ENCODE results near the gene ATP6AP2. TPM values are rescaled to one million over a fixed set of nuclear protein-coding genes. Genes with fewer than 3 reads are reported as not detected.

ATP6AP2 gene
- total and polyA plus RNA-seq, 2 of the 8 experiments (the other 6 are each of a cell fraction or from before 2014, with no cell fraction given), result 66.0 to 86.2 TPM

- Histone ChIP-seq H4K91ac (replicated peaks; ENCODE audit: insufficient read length, low read length) (no peak overlapping the region), H2AK5ac (ENCODE audit: low read depth, low read length) (no peak overlapping the region), H3K4me3 (ENCODE audit: extremely low read depth in 1 of 4, insufficient read depth in 2 of 4, low read depth in 3 of 4, low read length in 4 of 4) (no peak overlapping the region), H3K27ac (ENCODE audit: low read depth, low read length) (no peak overlapping the region), H3K9ac (replicated peaks in 1 of 4; ENCODE audit: extremely low read depth in 1 of 4, low read depth in 3 of 4, low read length in 3 of 4) (no peak overlapping the region), H3K23ac (ENCODE audit: insufficient read length) (no peak overlapping the region), H3K14ac (ENCODE audit: insufficient read length) (no peak overlapping the region), H3K23me2 (ENCODE audit: low read depth, low read length) (peaks cover 5% of the 10 kb centered on the region), H2BK12ac (ENCODE audit: low read depth, low read length) (no peak overlapping the region), H4K5ac (ENCODE audit: insufficient read length, low read depth, low read length) (no peak overlapping the region), H3K4ac (replicated peaks; ENCODE audit: insufficient read length, low read depth, low read length) (no peak overlapping the region), H3K18ac (ENCODE audit: extremely low read depth, low read length) (no peak overlapping the region), H3K36me3 (ENCODE audit: control insufficient read depth in 2 of 4, insufficient read depth in 4 of 4, low read length in 3 of 4) (peaks cover 0 to 8% (median 0%) of the 10 kb centered on the region in 4 experiments; a peak in 2 of 8 replicates), H2AFZ (ENCODE audit: low read length) (no peak overlapping the region), H3K27me3 (replicated peaks in 1 of 4; ENCODE audit: control insufficient read depth in 3 of 4, extremely low read depth in 1 of 4, insufficient read depth in 3 of 4, low read length in 3 of 4) (no peaks in the 10 kb centered on the region), H3K79me1 (ENCODE audit: low read depth, low read length) (0 out of 2 replicates have a peak, but pooled peaks cover 2% of the 10 kb centered on the region), H3K4me1 (replicated peaks in 1 of 4; ENCODE audit: control insufficient read depth in 3 of 4, insufficient read depth in 4 of 4, low read length in 3 of 4) (peaks cover 0 to 3% (median 0%) of the 10 kb centered on the region in 4 experiments; a peak in 2 of 7 replicates), H3K4me2 (ENCODE audit: insufficient read depth in 1 of 2, low read depth in 2 of 2, low read length in 2 of 2) (no peak overlapping the region), H3K56ac (replicated peaks; ENCODE audit: insufficient read length, low read depth, low read length) (no peak overlapping the region), H4K20me1 (replicated peaks in 1 of 2; ENCODE audit: control insufficient read depth in 1 of 2, insufficient read depth in 2 of 2, low read length in 2 of 2) (peaks cover 0 to 7% of the 10 kb centered on the region in 2 experiments), H2BK120ac (replicated peaks; ENCODE audit: low read depth, low read length) (no peak overlapping the region), H4K8ac (ENCODE audit: extremely low read depth, insufficient read depth, low read length) (no peak overlapping the region), H3K9me3 (ENCODE audit: insufficient read depth in 2 of 2, low read depth in 1 of 2, low read length in 1 of 2) (no peaks in the 10 kb centered on the region), H2BK15ac (ENCODE audit: low read length) (no peak overlapping the region), H2BK20ac (ENCODE audit: low read length) (no peak overlapping the region), H2BK5ac (ENCODE audit: low read depth, low read length) (no peak overlapping the region), H3K79me2 (ENCODE audit: control insufficient read depth in 1 of 2, insufficient read depth in 2 of 2, low read length in 2 of 2) (peaks cover 0 to 14% of the 10 kb centered on the region in 2 experiments; a peak in 2 of 4 replicates)
- DNase-seq (ENCODE audit: low read depth in 1 of 2, low spot score in 2 of 2) (no peak), FAIRE-seq (no peak)
- TF ChIP-seq SAP30 (IDR thresholded peaks at IDR 0.05; ENCODE audit: insufficient read depth, insufficient replicate concordance, low read length) (no peak), MAX (IDR thresholded peaks at IDR 0.05) (no peak), YY1 (IDR thresholded peaks at IDR 0.05; ENCODE audit: low read depth, low read length) (no peak), KDM1A (IDR thresholded peaks at IDR 0.05; ENCODE audit: borderline replicate concordance, low read length) (no peak), EZH2 (IDR thresholded peaks at IDR 0.05; ENCODE audit: low read depth, low read length, severe bottlenecking) (no peak), TBP (IDR thresholded peaks at IDR 0.05; ENCODE audit: low read depth, low read length) (no peak), SUZ12 (IDR thresholded peaks at IDR 0.05; ENCODE audit: low read length) (no peak)
- 98% methylated on average over 4 of the region's 5 CpGs; no CpG with 5 or more reads in 1 of the 2 experiments for WGBS, 2 experiments (ENCODE audit: extremely low coverage in 1 of 2, insufficient coverage in 1 of 2, insufficient read length in 1 of 2, insufficient replicate concordance in 2 of 2, low coverage in 1 of 2, low lambda C conversion rate in 2 of 2, missing lambda C conversion rate in 1 of 2)
- POLR2A ChIA-PET (ENCODE audit: partially characterized antibody), result no interaction called here
- CTCF ChIA-PET (ENCODE audit: partially characterized antibody), result no interaction called here
These were observed 63.4 kb downstream of the ATP6AP2 start for GRCh38 chrX:40644176-40644575.
